Suppressor macrophage treated with lipopolysaccharide for 4 hours (primary cell): Measurements from ENCODE around the gene GRK3.
"Not testable (repeated sequence)": the region's sequence is repeated elsewhere in the genome, so short reads cannot be mapped to it uniquely, and the experiment has no call there.

ENCODE experiments used
- DNase-seq: peaks from one replicate; pipeline ENCODE4 v3.0.0-alpha.2; 2020

The GRK3 gene

GRCh38 chr22:25702571-25703167, 138.2 kb downstream of the GRK3 start:
- DNase-seq, result peak; percentile 59

- no peak for DNase-seq
Measured at GRCh38 chr22:25704701-25705100, 140.2 kb downstream of the GRK3 start.

- DNase-seq, result no peak
Measured at GRCh38 chr22:25706197-25706596, 141.7 kb downstream of the GRK3 start.

GRCh38 chr22:25708430-25708829, 144.0 kb downstream of the GRK3 start:
- DNase-seq, result not testable (repeated sequence)

- DNase-seq, result no peak
Measured at GRCh38 chr22:25709758-25710157, 145.3 kb downstream of the GRK3 start.

GRCh38 chr22:25710501-25710900, 146.0 kb downstream of the GRK3 start:
- DNase-seq, result no peak

- DNase-seq, result no peak
Measured at GRCh38 chr22:25711491-25711890, 147.0 kb downstream of the GRK3 start.

- no peak for DNase-seq
Measured at GRCh38 chr22:25712661-25713400, 148.4 kb downstream of the GRK3 start.

- no peak for DNase-seq
Measured at GRCh38 chr22:25714070-25714469, 149.6 kb downstream of the GRK3 start.

GRCh38 chr22:25714739-25715138, 150.3 kb downstream of the GRK3 start:
- no peak for DNase-seq

GRCh38 chr22:25716637-25717036, 152.2 kb downstream of the GRK3 start:
- no peak for DNase-seq

GRCh38 chr22:25718135-25718840, 153.8 kb downstream of the GRK3 start:
- DNase-seq, result no peak

- DNase-seq, result no peak
Measured at GRCh38 chr22:25722223-25722622, 157.7 kb downstream of the GRK3 start.

- DNase-seq, result no peak
Measured at GRCh38 chr22:25722626-25723025, 158.2 kb downstream of the GRK3 start.

GRCh38 chr22:25726241-25726640, 161.8 kb downstream of the GRK3 start:
- DNase-seq, result no peak

- no peak for DNase-seq
Measured at GRCh38 chr22:25728071-25728470, 163.6 kb downstream of the GRK3 start.

GRCh38 chr22:25729016-25729995, 164.8 kb downstream of the GRK3 start:
- DNase-seq, result peak; percentile 17

GRCh38 chr22:25735650-25736049, 171.2 kb downstream of the GRK3 start:
- DNase-seq, result no peak

- no peak for DNase-seq
Measured at GRCh38 chr22:25736378-25737011, 172.0 kb downstream of the GRK3 start.

- DNase-seq, result no peak
Measured at GRCh38 chr22:25739659-25740344, 175.3 kb downstream of the GRK3 start.
